GM12878 (cell line): ENCODE results near the gene PLK1. TPM values are rescaled to one million over a fixed set of nuclear protein-coding genes. Genes with fewer than 3 reads are reported as not detected.

Experiments
- ATAC-seq: fragments of 200-7000 bp; cut with Tn5 transposase; 3 replicates; pipeline ENCODE4 v1.9.1; 2020; ENCODE audit warnings: mild to moderate bottlenecking, moderate library complexity
- BruUV-seq: library from RNA; stranded (reverse); fragments of 400-500 nt; replicated peaks from 2 replicates; lab custom pipeline; 2021; lab: Mats Ljungman, UMichigan
- CTCF ChIA-PET: fragments of 300-600 bp; sonication (Branson Sonifier 250); formaldehyde crosslinking; extraction: SDS; loops from one replicate; lab custom pipeline; 2021; ENCODE audit warnings: inconsistent platforms; lab: Yijun Ruan, JAX
- POLR2A ChIA-PET: fragments of 350-600 bp; formaldehyde crosslinking; extraction: SDS; loops from one replicate; lab custom pipeline; 2021; ENCODE audit warnings: inconsistent platforms; lab: Charles Lee
- RAD21 ChIA-PET: fragments of 300-600 bp; sonication (Branson Sonifier 250); formaldehyde crosslinking; loops from one replicate; lab custom pipeline; 2023; ENCODE audit warnings: antibody characterized with exemption; ENCODE audit not compliant: unreplicated experiment; lab: Charles Lee
- SMC1A ChIA-PET: fragments of 300-600 bp; sonication (Branson Sonifier 250); formaldehyde crosslinking; loops from one replicate; lab custom pipeline; 2023; ENCODE audit not compliant: unreplicated experiment, uncharacterized antibody; lab: Charles Lee
- DNase-seq: peaks from one replicate; pipeline ENCODE4 v3.0.0-alpha.2; 2011; ENCODE audit warnings: low read depth, low spot score
- FAIRE-seq: peaks from 3 replicates; lab custom pipeline; 2011; peaks lifted over from hg19 to GRCh38; lab: Jason Lieb, UNC
- H2AFZ ChIP-seq: 2 replicates; pipeline ENCODE4 v1.6.0; 2011; ENCODE audit warnings: low read depth, low read length, control low read depth; ENCODE audit not compliant: control insufficient read depth
- H3K27ac ChIP-seq: 2 replicates; pipeline ENCODE4 v1.5.1; 2011; ENCODE audit warnings: control low read depth; ENCODE audit not compliant: control insufficient read depth, insufficient read depth
- H3K27me3 ChIP-seq, 2 experiments: replicated peaks in 1 of 2; 2 replicates each; pipeline versions ENCODE4 v1.6.0 to v1.6.1; 2011; ENCODE audit warnings: low read length in 1 of 2; ENCODE audit not compliant: control insufficient read depth in 2 of 2, insufficient read depth in 2 of 2
- H3K36me3 ChIP-seq, 2 experiments: 2 replicates each; pipeline ENCODE4 v1.5.1; 2011; ENCODE audit warnings: low read length in 1 of 2; ENCODE audit not compliant: control insufficient read depth in 2 of 2, insufficient read depth in 2 of 2
- H3K4me1 ChIP-seq: 2 replicates; pipeline ENCODE4 v1.6.1; 2011; ENCODE audit warnings: mild to moderate bottlenecking, low read length, moderate library complexity, mixed read lengths; ENCODE audit not compliant: control insufficient read depth, insufficient read depth
- H3K4me2 ChIP-seq: 2 replicates; pipeline ENCODE4 v1.6.0; 2011; ENCODE audit warnings: control low read depth; ENCODE audit not compliant: control insufficient read depth, insufficient read depth
- H3K4me3 ChIP-seq: fragments of 200-600 bp; sonication (generic); 2 replicates; pipeline ENCODE4 v1.5.1; 2016
- H3K79me2 ChIP-seq: 2 replicates; pipeline ENCODE4 v1.6.0; 2011; ENCODE audit warnings: low read length; ENCODE audit not compliant: control insufficient read depth, insufficient read depth
- H3K9ac ChIP-seq: 2 replicates; pipeline ENCODE4 v1.8.0; 2011; ENCODE audit warnings: low read length, control low read depth, mixed read lengths; ENCODE audit not compliant: control insufficient read depth, insufficient read depth
- H3K9me3 ChIP-seq: replicated peaks from 3 replicates; pipeline ENCODE4 v1.5.1; 2011; ENCODE audit warnings: mild to moderate bottlenecking, low read length; ENCODE audit not compliant: control insufficient read depth, insufficient read depth
- H4K20me1 ChIP-seq: 2 replicates; pipeline ENCODE4 v1.6.0; 2011; ENCODE audit not compliant: control insufficient read depth, insufficient read depth
- BHLHE40 ChIP-seq, 2 experiments: fragments of 450-650 bp in 1 of 2; IDR thresholded peaks; 2 replicates each; pipeline ENCODE4 v1.6.1; 2011 to 2017; ENCODE audit warnings: low read depth in 2 of 2, borderline replicate concordance in 1 of 2, improper control_type of control experiment in 1 of 2, low read length in 1 of 2, mild to moderate bottlenecking in 1 of 2
- BMI1 ChIP-seq: fragments of 450-650 bp; IDR thresholded peaks from 2 replicates; pipeline ENCODE4 v1.6.1; 2016; ENCODE audit warnings: mild to moderate bottlenecking, moderate library complexity, borderline replicate concordance
- CBFB ChIP-seq: IDR thresholded peaks from 2 replicates; pipeline ENCODE4 v1.6.1; 2016; ENCODE audit warnings: antibody characterized with exemption, low read depth
- MEF2A ChIP-seq: IDR thresholded peaks from 2 replicates; pipeline ENCODE4 v1.6.1; 2011; ENCODE audit warnings: low read depth, mild to moderate bottlenecking, low read length, moderate library complexity; ENCODE audit not compliant: insufficient read depth
- NR2F1 ChIP-seq: fragments of 450-650 bp; conservative IDR thresholded peaks from 2 replicates; pipeline ENCODE4 v1.6.1; 2017; ENCODE audit warnings: mild to moderate bottlenecking
- RELA ChIP-seq: fragments of 450-650 bp; IDR thresholded peaks from 2 replicates; pipeline ENCODE4 v1.8.0; 2014; ENCODE audit warnings: borderline replicate concordance; ENCODE audit not compliant: partially characterized antibody
- SIX5 ChIP-seq: IDR thresholded peaks from 2 replicates; pipeline ENCODE4 v1.6.1; 2011; ENCODE audit warnings: mild to moderate bottlenecking, low read depth, low read length, moderate library complexity; ENCODE audit not compliant: severe bottlenecking
- STAT3 ChIP-seq: IDR thresholded peaks from 2 replicates; pipeline ENCODE4 v1.6.1; 2011; ENCODE audit warnings: low read depth, low read length, improper control_type of control experiment
- TCF7 ChIP-seq: IDR thresholded peaks from 2 replicates; pipeline ENCODE4 v1.6.1; 2014; ENCODE audit warnings: antibody characterized with exemption, borderline replicate concordance
- WRNIP1 ChIP-seq: IDR thresholded peaks from 2 replicates; pipeline ENCODE4 v1.6.1; 2011; ENCODE audit warnings: low read depth, low read length, improper control_type of control experiment, borderline replicate concordance
- YBX1 ChIP-seq: fragments of 450-650 bp; IDR thresholded peaks from 2 replicates; pipeline ENCODE4 v1.6.1; 2016; ENCODE audit warnings: antibody characterized with exemption
- WGBS: methylation state at CpG from one replicate; pipeline ENCODE4 v1.1.6; 2016; ENCODE audit warnings: low lambda C conversion rate; ENCODE audit not compliant: insufficient replicate concordance, insufficient coverage; ENCODE audit errors: missing lambda C conversion rate; 5-methylcytosine and 5-hydroxymethylcytosine counted together
- in situ Hi-C: fragments of 300-500 bp; cut with MboI; formaldehyde crosslinking; loops from 9 replicates; pipeline ENCODE4 v1.14.3; 2018; ENCODE audit warnings: mixed read lengths
- intact Hi-C: fragments of 100-400 bp; cut with micrococcal nuclease; formaldehyde crosslinking; loops from one replicate; pipeline ENCODE4 v1.14.2; 2022; ENCODE audit not compliant: unreplicated experiment
- polyA plus RNA-seq, 11 experiments: library from polyadenylated mRNA; depleted of rRNA in 4 of 11; unstranded in 6 of 11; stranded (reverse) in 5 of 11; fragments of >200 nt; fragmentation: Nextera tagmentation in 4 of 11; fragmentation: Illumina TruSeq in 1 of 11; extraction: Ambion mirVana in 4 of 11; extraction: Trizol in 1 of 11; gene quantifications; 1 replicate in 1 of 11; 2 replicates in 10 of 11; pipeline versions ENCODE4 v1.2.1 to v1.2.3, GENCODE V29; 2011 to 2016; ENCODE audit warnings: inconsistent platforms in 2 of 11, missing spikeins in 2 of 11, low read depth in 1 of 11
- total RNA-seq, 4 experiments: library from RNA; depleted of rRNA in 3 of 4; stranded (reverse); fragments of >200 nt in 3 of 4; fragmentation: Illumina TruSeq in 1 of 4; extraction: Trizol in 1 of 4; gene quantifications; 2 replicates each; pipeline versions ENCODE4 v1.2.1 to v1.2.3, GENCODE V29; 2013 to 2021
- TF ChIP-seq, protein P1 (sequence below): fragments of 450-650 bp; IDR thresholded peaks from 2 replicates; pipeline ENCODE4 v1.6.1; 2017; ENCODE audit warnings: borderline replicate concordance

Gene PLK1
- total and polyA plus RNA-seq, 10 of the 15 experiments (the other 5 are each of a cell fraction or from before 2014, with no cell fraction given): 11.3 to 191 (median 84.5) TPM

DNA sequence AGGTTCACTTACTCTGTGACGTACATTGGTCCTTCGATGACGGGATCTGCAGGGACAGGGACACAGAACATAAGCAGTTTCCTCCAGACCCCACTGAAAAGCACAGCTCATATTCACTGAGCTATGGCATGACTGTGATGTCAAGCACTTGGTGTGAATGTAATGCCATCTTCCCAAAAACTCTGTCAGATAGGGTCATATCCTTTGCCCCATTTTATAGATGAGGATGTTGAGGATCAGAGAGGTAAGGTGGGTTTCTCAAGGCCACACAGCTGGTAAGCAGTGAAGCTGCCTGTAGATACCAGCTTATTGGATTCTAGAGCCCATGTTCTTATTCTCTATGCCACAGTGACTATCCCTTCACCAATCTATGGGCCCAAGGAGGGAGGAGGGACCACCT lies 31.8 kb downstream of the PLK1 start:
- CTCF ChIA-PET: no interaction called here
- no peak for FAIRE-seq
- no peak for TF ChIP-seq BMI1
- TF ChIP-seq MEF2A: no peak
- TF ChIP-seq TCF7: no peak
- TF ChIP-seq SIX5: no peak
- no peak for TF ChIP-seq RELA
- TF ChIP-seq, protein P1, sequence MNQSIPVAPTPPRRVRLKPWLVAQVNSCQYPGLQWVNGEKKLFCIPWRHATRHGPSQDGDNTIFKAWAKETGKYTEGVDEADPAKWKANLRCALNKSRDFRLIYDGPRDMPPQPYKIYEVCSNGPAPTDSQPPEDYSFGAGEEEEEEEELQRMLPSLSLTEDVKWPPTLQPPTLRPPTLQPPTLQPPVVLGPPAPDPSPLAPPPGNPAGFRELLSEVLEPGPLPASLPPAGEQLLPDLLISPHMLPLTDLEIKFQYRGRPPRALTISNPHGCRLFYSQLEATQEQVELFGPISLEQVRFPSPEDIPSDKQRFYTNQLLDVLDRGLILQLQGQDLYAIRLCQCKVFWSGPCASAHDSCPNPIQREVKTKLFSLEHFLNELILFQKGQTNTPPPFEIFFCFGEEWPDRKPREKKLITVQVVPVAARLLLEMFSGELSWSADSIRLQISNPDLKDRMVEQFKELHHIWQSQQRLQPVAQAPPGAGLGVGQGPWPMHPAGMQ: no peak
- TF ChIP-seq NR2F1: no peak
- TF ChIP-seq CBFB: no peak
- no peak for TF ChIP-seq WRNIP1
- no peak for TF ChIP-seq YBX1
- no peak for TF ChIP-seq BHLHE40 (IDR thresholded peaks at IDR 0.05; ENCODE audit: borderline replicate concordance in 1 of 2, low read depth in 2 of 2, low read length in 1 of 2)
- TF ChIP-seq STAT3: no peak
- no peak for ATAC-seq
- no TSS peak for BruUV-seq
- Histone ChIP-seq H3K79me2 (no peaks in the 10 kb centered on the region), H3K4me3 (no peak overlapping the region), H3K27ac (no peak overlapping the region), H3K27me3 (peaks cover 0 to 2% of the 10 kb centered on the region in 2 experiments; a peak in 1 of 4 replicates), H4K20me1 (no peaks in the 10 kb centered on the region), H3K9me3 (peaks cover 10% of the 10 kb centered on the region; the same call in 2 of the 3 replicates), H3K36me3 (no peaks in the 10 kb centered on the region), H2AFZ (no peak overlapping the region), H3K9ac (no peak overlapping the region), H3K4me2 (no peak overlapping the region), H3K4me1 (no peaks in the 10 kb centered on the region)
- intact Hi-C loops: no loop called here
- WGBS: 50% methylated on average over 3 of the region's 3 CpGs
- POLR2A ChIA-PET: no interaction called here
- RAD21 ChIA-PET: no interaction called here
- in situ Hi-C loops: no loop called here
- SMC1A ChIA-PET: no interaction called here
- no peak for DNase-seq
